Brain microvascular endothelial cell (primary cell): ENCODE measurements around the gene OR2A7.
"Not testable (repeated sequence)": the region's sequence is repeated elsewhere in the genome, so short reads cannot be mapped to it uniquely, and the experiment has no call there.

Source experiments
- DNase-seq: peaks from one replicate; pipeline ENCODE4 v3.0.0-alpha.2; 2020
- H3K27ac ChIP-seq: fragments of 250-450 bp; sonication (Bioruptor Pico); 2 replicates; pipeline ENCODE4 v1.5.1; 2020; ENCODE audit warnings: mild to moderate bottlenecking, moderate library complexity
- H3K27me3 ChIP-seq: fragments of 250-450 bp; sonication (Bioruptor Pico); replicated peaks from 2 replicates; pipeline ENCODE4 v1.5.1; 2020; ENCODE audit warnings: mild to moderate bottlenecking
- H3K36me3 ChIP-seq: fragments of 250-450 bp; sonication (Bioruptor Pico); replicated peaks from 2 replicates; pipeline ENCODE4 v1.5.1; 2020; ENCODE audit warnings: mild to moderate bottlenecking
- H3K4me3 ChIP-seq: 2 replicates; pipeline ENCODE4 v1.5.1; 2011; ENCODE audit warnings: low read depth, mild to moderate bottlenecking, control low read depth, low read length, moderate library complexity
- in situ Hi-C: cut with HindIII; loops from 2 replicates; pipeline ENCODE4 v1.10.0; 2017; ENCODE audit warnings: low sequenced_read_pairs, low pct_ligation_motif_present

OR2A7 gene

GRCh38 chr7:144264692-144265091, at the start of gene OR2A7:
Gene OR2A7 (minus strand): TSS chr7:144264792. CDS start chr7:144259628, 5,164 bp downstream.
- in situ Hi-C loops, H3K27ac ChIP-seq, DNase-seq, H3K36me3 ChIP-seq, H3K4me3 ChIP-seq, H3K27me3 ChIP-seq: not testable (repeated sequence)

GRCh38 chr7:144311872-144312469, 47.4 kb upstream of the OR2A7 start, which contains the start of gene OR2A1:
Gene OR2A1 (plus strand): TSS chr7:144312419. CDS start chr7:144318125, 5,706 bp downstream.
- H3K36me3 ChIP-seq, DNase-seq, H3K27ac ChIP-seq, H3K27me3 ChIP-seq, in situ Hi-C loops, H3K4me3 ChIP-seq: not testable (repeated sequence)

- H3K27ac ChIP-seq, H3K36me3 ChIP-seq, DNase-seq, H3K4me3 ChIP-seq, in situ Hi-C loops, H3K27me3 ChIP-seq: not testable (repeated sequence)
Measured at GRCh38 chr7:144311218-144311617, 46.6 kb upstream of the OR2A7 start.

GRCh38 chr7:144309702-144310101, 45.1 kb upstream of the OR2A7 start:
- DNase-seq, H3K27ac ChIP-seq, H3K4me3 ChIP-seq, in situ Hi-C loops, H3K27me3 ChIP-seq, H3K36me3 ChIP-seq: not testable (repeated sequence)

GRCh38 chr7:144305156-144305555, 40.6 kb upstream of the OR2A7 start:
- in situ Hi-C loops, DNase-seq, H3K27me3 ChIP-seq, H3K27ac ChIP-seq, H3K4me3 ChIP-seq, H3K36me3 ChIP-seq: not testable (repeated sequence)

GRCh38 chr7:144303607-144304006, 39.0 kb upstream of the OR2A7 start:
- in situ Hi-C loops, H3K36me3 ChIP-seq, DNase-seq, H3K4me3 ChIP-seq, H3K27me3 ChIP-seq, H3K27ac ChIP-seq: not testable (repeated sequence)

- H3K36me3 ChIP-seq, H3K27ac ChIP-seq, H3K4me3 ChIP-seq, DNase-seq, H3K27me3 ChIP-seq, in situ Hi-C loops: not testable (repeated sequence)
Measured at GRCh38 chr7:144302578-144303303, 38.1 kb upstream of the OR2A7 start.

- H3K4me3 ChIP-seq, H3K27ac ChIP-seq, H3K36me3 ChIP-seq, DNase-seq, in situ Hi-C loops, H3K27me3 ChIP-seq: not testable (repeated sequence)
Measured at GRCh38 chr7:144293794-144294499, 29.4 kb upstream of the OR2A7 start.

GRCh38 chr7:144292384-144293161, 28.0 kb upstream of the OR2A7 start:
- H3K27ac ChIP-seq, H3K36me3 ChIP-seq, in situ Hi-C loops, H3K4me3 ChIP-seq, H3K27me3 ChIP-seq, DNase-seq: not testable (repeated sequence)

- H3K36me3 ChIP-seq, H3K4me3 ChIP-seq, H3K27me3 ChIP-seq, H3K27ac ChIP-seq, DNase-seq, in situ Hi-C loops: not testable (repeated sequence)
Measured at GRCh38 chr7:144291607-144292006, 27.0 kb upstream of the OR2A7 start.

GRCh38 chr7:144287171-144287784, 22.7 kb upstream of the OR2A7 start:
- H3K36me3 ChIP-seq, DNase-seq, H3K27ac ChIP-seq, H3K4me3 ChIP-seq, in situ Hi-C loops, H3K27me3 ChIP-seq: not testable (repeated sequence)

GRCh38 chr7:144283716-144284115, 19.1 kb upstream of the OR2A7 start:
- DNase-seq, H3K27me3 ChIP-seq, H3K27ac ChIP-seq, in situ Hi-C loops, H3K4me3 ChIP-seq, H3K36me3 ChIP-seq: not testable (repeated sequence)

- in situ Hi-C loops, H3K4me3 ChIP-seq, H3K36me3 ChIP-seq, H3K27me3 ChIP-seq, DNase-seq, H3K27ac ChIP-seq: not testable (repeated sequence)
Measured at GRCh38 chr7:144282490-144282889, 17.9 kb upstream of the OR2A7 start.

- H3K27ac ChIP-seq, H3K4me3 ChIP-seq, DNase-seq, H3K36me3 ChIP-seq, H3K27me3 ChIP-seq, in situ Hi-C loops: not testable (repeated sequence)
Measured at GRCh38 chr7:144281981-144282380, 17.4 kb upstream of the OR2A7 start.
